ENCODE measurements around the gene OR2D2.
"Not testable (repeated sequence)": the region's sequence is repeated elsewhere in the genome, so short reads cannot be mapped to it uniquely, and the experiment has no call there.

The OR2D2 gene

DNA sequence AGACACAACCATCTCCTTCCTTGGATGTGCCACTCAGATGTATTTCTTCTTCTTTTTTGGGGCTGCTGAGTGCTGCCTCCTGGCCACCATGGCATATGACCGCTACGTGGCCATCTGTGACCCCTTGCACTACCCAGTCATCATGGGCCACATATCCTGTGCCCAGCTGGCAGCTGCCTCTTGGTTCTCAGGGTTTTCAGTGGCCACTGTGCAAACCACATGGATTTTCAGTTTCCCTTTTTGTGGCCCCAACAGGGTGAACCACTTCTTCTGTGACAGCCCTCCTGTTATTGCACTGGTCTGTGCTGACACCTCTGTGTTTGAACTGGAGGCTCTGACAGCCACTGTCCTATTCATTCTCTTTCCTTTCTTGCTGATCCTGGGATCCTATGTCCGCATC, 15.4 kb downstream of the OR2D2 start:
- DNase-seq: no peak

DNA sequence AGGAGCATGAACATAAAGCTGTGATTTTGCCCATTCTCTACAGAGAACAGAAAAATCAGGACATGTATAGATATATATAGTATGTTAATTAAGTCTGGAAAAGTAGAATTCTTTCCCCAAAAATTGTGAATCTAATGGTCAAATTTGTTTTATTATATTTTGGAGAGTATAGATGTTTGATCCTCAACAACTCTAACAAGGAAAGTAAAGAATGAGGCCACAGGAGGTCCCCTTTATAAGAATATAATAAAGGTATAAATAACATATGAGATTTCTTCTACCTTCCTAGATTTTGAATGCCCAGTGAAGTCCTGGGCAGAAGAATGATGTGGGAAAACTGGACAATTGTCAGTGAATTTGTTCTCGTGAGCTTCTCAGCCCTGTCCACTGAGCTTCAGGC, 16.0 kb downstream of the OR2D2 start, which contains the start of gene OR10A4:
TSS of gene OR10A4 (plus strand) at position 301 of the 400 bp plus-strand sequence. CDS start at position 324, 23 bp downstream.
- no peak for DNase-seq

DNA sequence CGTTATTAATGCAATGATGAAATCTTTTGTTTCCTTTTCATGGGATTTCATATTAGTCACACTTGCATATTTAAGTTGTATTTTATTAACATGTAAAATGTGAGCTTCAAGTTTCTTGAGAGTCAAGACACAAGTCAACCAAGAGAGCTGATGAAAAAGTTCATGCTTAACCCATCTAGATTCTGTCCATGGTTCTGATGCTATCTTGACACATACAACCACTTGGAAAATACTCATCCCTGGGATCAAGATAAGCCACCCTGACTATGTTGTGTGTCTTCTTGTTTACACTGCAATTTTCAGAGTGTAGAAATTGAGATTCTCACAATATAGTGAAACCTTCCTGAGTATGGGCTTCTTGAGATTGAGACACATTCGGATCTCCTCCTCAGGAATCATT, 16.5 kb downstream of the OR2D2 start:
- no peak for DNase-seq

DNA sequence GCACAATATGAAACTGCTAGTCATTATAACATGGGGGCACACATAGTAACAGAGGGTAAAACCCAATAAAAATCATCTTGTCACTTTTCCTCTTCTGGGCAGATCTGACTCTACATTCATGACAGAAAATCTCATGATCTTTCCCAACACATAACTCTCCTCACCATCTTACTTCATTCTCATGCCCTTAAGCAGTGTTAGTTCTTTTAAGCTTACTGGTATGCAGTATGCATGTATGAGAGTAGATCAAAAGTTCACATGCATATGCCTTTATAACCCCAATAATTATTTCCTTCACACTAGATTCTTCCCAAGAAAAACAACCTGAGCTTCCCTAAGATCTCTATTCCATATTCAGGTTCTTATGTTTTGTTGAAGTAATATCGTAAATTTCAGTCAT, 21.0 kb downstream of the OR2D2 start:
- no peak for DNase-seq

DNA sequence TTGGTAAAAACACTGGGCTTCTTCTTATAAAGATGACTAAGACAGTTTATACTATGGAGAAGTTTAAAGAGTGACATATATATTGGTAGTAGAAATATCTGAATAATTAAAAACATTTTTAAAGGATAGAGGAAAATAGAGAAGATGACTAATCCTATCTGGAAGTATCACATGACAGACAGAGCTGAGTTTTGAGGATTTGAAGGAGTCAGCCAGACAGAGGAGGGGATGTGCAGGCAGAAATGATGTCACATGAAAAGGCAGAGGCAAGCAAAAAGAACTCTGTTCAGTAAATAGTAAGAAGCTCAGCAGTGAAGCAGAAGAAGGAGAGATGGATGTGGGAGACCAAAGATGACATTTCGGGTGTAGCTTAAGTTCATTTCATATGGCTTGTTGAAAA, 27.9 kb downstream of the OR2D2 start:
- no peak for DNase-seq

DNA sequence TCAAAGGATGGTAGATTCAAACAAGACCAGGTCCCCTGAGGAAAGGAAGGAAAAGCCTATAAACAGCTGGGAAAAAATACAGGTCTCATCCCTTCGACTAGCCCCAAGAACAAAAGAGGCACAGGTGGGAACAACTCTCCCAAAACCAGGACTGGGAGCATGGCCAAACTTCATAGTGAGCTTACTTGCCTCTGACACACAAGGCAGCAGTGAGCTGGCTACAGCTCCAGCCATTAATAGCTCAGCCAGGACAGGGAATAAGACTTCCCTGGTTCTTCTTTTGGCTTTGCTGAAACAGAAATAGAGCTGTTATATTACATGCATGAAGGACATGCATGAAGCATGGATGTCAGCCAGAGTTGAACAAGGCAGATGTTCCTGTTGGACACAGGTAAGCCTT, 29.3 kb downstream of the OR2D2 start, which contains the start of gene OR10A2:
TSS of gene OR10A2 (plus strand) at position 97 of the 400 bp plus-strand sequence. CDS start 6,698 bp downstream, outside the sequence.
- DNase-seq: no peak

DNA sequence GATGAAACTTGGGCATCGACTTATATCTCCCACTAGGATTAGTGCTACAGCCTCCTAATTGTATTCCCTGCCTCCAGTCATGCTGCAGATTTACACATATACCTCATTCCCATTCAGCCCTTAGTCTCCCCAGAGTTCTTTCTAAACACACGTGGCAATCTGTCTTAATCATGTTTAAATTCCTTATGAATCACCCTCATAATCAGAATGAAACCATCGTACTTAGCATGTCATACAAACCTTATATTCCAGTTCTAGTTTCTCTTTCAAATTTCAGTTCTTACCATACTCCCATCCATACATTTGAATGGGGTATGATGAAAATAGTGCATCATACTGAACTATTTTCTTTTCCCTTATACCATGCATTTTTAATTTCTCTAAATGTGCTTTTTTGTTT, 35.4 kb downstream of the OR2D2 start:
- no peak for DNase-seq

DNA sequence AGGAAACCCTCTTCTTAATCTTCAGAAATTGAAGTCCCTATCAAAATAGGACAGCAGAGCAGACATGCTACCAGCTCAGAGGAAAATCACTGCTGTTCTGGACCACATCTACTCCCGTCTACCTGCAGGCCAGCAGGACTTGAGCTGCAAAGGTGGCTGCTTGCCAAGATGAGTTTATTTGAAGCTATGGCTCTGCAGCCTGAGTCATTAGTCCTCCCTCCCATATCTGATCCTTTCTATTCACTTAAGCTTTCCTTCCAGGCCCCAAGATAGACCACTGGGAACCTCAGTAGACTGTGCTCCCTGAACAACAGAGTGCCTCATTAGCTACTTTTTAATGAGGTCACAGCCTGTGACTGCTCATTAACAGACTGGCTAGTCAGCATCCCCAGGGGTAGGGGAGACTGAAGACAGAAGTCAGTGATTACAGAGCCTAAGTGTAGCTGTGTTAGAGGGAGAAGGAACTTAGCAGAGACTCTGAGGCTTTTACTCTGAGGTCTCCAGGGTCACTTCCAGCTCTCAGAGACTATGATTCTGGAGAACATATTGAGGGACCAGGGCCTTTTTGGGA, 36.2 kb downstream of the OR2D2 start:
- no peak for DNase-seq

DNA sequence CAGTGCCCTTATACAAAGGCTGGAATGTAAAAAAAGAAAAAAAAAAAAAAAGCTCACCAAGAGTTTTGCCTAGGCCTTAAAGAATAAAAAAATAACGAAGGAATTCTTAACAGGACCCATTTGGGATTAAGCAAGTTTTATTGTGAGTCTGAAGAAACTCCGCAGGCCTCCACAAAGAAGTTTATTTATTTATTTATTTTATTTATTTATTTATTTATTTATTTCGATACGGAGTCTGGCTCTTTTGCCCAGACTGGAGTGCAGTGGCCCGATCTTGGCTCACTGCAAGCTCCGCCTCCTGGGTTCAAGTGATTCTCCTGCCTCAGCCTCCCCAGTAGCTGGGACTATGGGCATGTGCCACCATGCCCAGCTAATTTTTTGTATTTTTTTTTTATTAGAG, 37.5 kb downstream of the OR2D2 start:
- not testable (repeated sequence) for DNase-seq

DNA sequence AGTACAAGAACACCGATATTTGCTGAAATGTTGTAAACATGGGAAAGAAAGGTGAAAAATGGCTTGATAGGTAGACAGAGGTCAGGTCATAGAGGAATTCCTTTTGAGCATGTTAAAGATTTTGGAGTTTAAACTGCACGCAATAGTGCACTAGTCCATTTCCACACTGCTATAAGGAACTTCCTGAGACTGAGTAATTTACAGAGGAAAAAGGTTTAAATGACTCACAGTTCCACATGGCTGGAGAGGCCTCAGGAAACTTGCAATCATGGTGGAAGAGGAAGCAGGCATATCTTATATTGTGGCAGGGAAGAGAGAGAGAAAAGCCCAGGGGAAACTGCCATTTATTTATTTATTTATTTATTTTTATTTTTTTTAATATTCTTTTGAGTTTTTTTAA, 41.8 kb downstream of the OR2D2 start:
- no peak for DNase-seq

DNA sequence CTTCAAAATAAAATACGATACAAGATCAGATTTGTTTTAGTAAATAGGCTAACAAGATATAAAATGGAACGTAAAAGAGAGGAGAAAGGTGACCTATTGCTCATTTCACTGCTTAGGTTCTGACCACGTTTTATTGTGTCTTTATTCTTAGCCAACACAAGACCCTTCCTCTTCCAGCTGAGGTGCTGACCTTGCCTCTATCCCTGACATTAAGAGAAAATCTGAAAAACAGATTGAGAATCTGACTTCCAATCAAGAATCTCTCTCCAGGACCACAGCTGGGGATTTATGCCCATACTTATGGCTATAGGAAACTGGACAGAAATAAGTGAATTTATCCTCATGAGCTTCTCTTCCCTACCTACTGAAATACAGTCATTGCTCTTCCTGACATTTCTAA, 46.9 kb downstream of the OR2D2 start, which contains the start of gene OR10A5:
TSS of gene OR10A5 (plus strand) at position 301 of the 400 bp plus-strand sequence. CDS start at position 301, 0 bp downstream.
- DNase-seq: no peak

DNA sequence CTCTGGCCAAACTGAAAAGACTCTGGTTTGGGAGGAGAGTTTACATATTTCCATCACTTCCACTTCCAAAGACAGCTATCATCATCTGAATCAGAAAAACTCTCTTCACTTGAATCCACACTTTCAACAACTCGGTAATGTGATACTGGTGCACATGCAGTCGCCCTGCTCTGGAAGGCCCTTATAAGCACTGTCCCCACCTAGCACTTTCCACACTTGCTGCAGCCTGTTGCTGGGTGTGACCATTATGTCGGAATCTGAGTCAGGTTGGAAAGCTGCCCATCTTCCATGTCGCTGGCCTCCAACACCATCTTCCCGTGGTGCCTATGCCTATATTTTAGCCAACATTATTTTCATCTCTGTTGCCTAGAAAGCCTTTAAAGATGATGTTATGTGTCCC, 47.9 kb downstream of the OR2D2 start:
- DNase-seq: no peak

DNA sequence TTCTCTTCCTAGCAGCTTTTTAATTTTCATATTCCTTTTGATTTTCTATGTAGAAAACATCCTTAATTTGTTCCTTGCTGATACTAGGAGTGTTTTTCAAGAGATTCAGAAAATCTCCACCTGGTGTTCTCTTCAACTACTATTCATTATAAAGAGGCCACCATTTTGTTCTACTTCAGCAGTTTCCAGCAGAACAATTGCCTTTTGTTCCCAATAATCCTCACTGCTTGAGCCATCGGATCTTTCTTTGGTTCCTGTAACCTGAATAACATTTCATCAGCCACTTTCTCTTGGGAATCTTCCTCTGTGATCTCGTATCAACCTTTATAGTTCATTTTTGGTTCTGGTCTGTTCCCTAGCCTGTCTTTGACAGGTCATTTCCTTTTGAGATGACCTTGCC, 48.6 kb downstream of the OR2D2 start:
- DNase-seq: no peak

DNA sequence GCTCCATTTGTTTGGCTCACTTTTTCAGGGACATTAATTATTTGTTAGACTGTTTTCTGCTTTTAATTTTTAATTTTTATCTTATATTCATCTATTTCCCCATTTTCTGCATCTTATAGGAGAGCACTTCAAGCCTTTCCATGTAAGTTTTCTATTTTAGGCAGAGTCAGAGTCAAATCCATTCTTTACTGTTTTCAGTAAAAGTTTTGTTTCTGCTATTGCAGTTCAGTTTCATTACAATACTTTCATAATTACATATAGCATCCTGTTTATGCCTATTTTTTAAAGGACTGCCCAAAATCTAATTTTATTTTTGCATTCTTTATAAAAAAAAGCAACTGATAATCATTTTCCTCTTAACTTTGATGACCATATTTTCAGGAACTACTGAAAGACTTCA, 50.6 kb downstream of the OR2D2 start:
- no peak for DNase-seq
